ENCODE data around the gene SLC43A3. TPM values are rescaled to one million over a fixed set of nuclear protein-coding genes. Genes with fewer than 3 reads are reported as not detected.

Gene SLC43A3
- total and polyA plus RNA-seq, 9 of the 15 experiments (the other 6 are each of a cell fraction or from before 2014, with no cell fraction given), result 63.7 to 281 (median 139) TPM

DNA sequence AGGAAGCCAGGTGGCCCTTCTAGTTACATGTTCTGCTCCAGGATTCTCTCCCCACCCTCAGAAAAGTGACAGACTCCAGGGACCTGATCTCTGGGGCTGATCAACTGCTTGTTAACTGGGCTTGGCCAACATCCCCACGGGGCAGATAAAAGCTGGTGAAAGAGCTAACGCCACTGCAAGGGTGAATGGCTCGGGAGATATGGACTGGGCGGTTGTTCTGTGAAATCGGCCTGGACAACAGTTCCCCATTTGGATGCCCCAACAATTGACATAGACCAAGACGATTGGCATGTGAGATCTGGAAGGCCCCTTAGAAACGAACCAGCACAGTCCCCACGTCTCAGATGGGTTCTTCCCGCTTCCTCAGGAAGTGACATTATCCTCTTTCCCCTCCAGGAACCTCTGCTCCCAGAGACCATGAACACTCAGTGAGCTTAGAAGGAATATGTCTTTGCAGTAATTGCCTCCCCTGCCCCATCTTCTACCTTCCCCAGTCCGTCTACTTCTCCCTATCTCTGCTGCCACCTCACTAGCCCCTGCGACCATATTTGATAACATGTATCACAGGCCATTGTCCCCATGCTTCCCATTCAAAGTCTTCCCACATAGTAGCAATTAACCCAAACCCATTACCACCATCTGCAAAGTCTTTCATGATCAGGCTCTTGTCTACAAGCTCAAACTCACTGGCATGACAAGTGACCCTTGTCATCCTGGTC lies 30.9 kb downstream of the SLC43A3 start (continued):
- TF ChIP-seq, protein P1, sequence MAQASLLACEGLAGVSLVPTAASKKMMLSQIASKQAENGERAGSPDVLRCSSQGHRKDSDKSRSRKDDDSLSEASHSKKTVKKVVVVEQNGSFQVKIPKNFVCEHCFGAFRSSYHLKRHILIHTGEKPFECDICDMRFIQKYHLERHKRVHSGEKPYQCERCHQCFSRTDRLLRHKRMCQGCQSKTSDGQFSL (CRISPR knock-in tag; IDR thresholded peaks at IDR 0.05), result no peak
- TF ChIP-seq, protein P1 (tag; IDR thresholded peaks at IDR 0.05), result 0 out of 4 replicates have a peak, but pooled peaks of 1 of the 2 experiments have one; percentile 28
- TF ChIP-seq NR2C1 (IDR thresholded peaks at IDR 0.05) (no peak), NR2C1 (tag; IDR thresholded peaks at IDR 0.05) (peak; percentile 21; the same call in 1 of the 2 replicates), TCF3 (CRISPR knock-in tag; IDR thresholded peaks at IDR 0.05) (peak; percentile 90), HMGN3 (IDR thresholded peaks at IDR 0.05; ENCODE audit: borderline replicate concordance, extremely low read depth, insufficient read length, low read depth, low read length) (peak; percentile 59), TFE3 (CRISPR knock-in tag; IDR thresholded peaks at IDR 0.05) (no peak), TBL1XR1 (IDR thresholded peaks at IDR 0.05; ENCODE audit: low read length in 2 of 2) (no peak), MTA3 (IDR thresholded peaks at IDR 0.05; ENCODE audit: borderline replicate concordance) (0 out of 2 replicates have a peak, but pooled peaks have one; percentile 43), TRIM24 (IDR thresholded peaks at IDR 0.05) (peak; percentile 4 to 64; a peak in 2 of 4 replicates), ATF7 (IDR thresholded peaks at IDR 0.05) (peak; percentile 58; the same call in 1 of the 2 replicates), PHF8 (IDR thresholded peaks at IDR 0.05; ENCODE audit: borderline replicate concordance, low read length) (0 out of 2 replicates have a peak, but pooled peaks have one; percentile 19), STAT5A (IDR thresholded peaks at IDR 0.05; ENCODE audit: borderline replicate concordance, low read length) (peak; percentile 61; the same call in 1 of the 2 replicates), CEBPB (tag; IDR thresholded peaks at IDR 0.05) (peak; percentile 29; the same call in 1 of the 2 replicates), MCM3 (IDR thresholded peaks at IDR 0.05) (no peak), OTX1 (CRISPR knock-in tag; IDR thresholded peaks at IDR 0.05) (no peak), FOXK1 (CRISPR knock-in tag; IDR thresholded peaks at IDR 0.05; ENCODE audit: borderline replicate concordance) (no peak), ETV1 (tag; conservative IDR thresholded peaks at IDR 0.05; ENCODE audit: low read depth) (0 out of 2 replicates have a peak, but pooled peaks have one; percentile 6), DNMT1 (IDR thresholded peaks at IDR 0.05) (no peak)
- TF ChIP-seq, protein P2, sequence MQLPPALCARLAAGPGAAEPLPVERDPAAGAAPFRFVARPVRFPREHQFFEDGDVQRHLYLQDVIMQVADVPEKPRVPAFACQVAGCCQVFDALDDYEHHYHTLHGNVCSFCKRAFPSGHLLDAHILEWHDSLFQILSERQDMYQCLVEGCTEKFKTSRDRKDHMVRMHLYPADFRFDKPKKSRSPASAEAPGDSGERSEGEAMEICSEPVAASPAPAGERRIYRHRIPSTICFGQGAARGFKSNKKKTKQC (CRISPR knock-in tag; IDR thresholded peaks at IDR 0.05), result no peak
- TF ChIP-seq, protein P3, sequence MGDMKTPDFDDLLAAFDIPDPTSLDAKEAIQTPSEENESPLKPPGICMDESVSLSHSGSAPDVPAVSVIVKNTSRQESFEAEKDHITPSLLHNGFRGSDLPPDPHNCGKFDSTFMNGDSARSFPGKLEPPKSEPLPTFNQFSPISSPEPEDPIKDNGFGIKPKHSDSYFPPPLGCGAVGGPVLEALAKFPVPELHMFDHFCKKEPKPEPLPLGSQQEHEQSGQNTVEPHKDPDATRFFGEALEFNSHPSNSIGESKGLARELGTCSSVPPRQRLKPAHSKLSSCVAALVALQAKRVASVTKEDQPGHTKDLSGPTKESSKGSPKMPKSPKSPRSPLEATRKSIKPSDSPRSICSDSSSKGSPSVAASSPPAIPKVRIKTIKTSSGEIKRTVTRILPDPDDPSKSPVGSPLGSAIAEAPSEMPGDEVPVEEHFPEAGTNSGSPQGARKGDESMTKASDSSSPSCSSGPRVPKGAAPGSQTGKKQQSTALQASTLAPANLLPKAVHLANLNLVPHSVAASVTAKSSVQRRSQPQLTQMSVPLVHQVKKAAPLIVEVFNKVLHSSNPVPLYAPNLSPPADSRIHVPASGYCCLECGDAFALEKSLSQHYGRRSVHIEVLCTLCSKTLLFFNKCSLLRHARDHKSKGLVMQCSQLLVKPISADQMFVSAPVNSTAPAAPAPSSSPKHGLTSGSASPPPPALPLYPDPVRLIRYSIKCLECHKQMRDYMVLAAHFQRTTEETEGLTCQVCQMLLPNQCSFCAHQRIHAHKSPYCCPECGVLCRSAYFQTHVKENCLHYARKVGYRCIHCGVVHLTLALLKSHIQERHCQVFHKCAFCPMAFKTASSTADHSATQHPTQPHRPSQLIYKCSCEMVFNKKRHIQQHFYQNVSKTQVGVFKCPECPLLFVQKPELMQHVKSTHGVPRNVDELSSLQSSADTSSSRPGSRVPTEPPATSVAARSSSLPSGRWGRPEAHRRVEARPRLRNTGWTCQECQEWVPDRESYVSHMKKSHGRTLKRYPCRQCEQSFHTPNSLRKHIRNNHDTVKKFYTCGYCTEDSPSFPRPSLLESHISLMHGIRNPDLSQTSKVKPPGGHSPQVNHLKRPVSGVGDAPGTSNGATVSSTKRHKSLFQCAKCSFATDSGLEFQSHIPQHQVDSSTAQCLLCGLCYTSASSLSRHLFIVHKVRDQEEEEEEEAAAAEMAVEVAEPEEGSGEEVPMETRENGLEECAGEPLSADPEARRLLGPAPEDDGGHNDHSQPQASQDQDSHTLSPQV (IDR thresholded peaks at IDR 0.05), result peak; percentile 81

Data from K562 (cell line).